Fibroblast of skin of left biceps (primary cell): Measurements from ENCODE around the gene LPIN3.
"Not testable (repeated sequence)": the region's sequence is repeated elsewhere in the genome, so short reads cannot be mapped to it uniquely, and the experiment has no call there.

Experiments
- DNase-seq, 2 experiments: peaks; one replicate each; pipeline ENCODE4 v3.0.0-alpha.2; 2013; ENCODE audit warnings: low read depth in 2 of 2

The LPIN3 gene

GRCh38 chr20:41340327-41341055 is at the start of gene LPIN3:
Gene LPIN3 (plus strand): TSS chr20:41340821. CDS start chr20:41345804, 4,983 bp downstream.
- peak; percentile 62 to 69 for DNase-seq

- DNase-seq = no peak
Measured at GRCh38 chr20:41293269-41294037, 47.2 kb upstream of the LPIN3 start.

GRCh38 chr20:41299899-41300298 is 40.7 kb upstream of the LPIN3 start:
- DNase-seq = no peak

- no peak for DNase-seq
Measured at GRCh38 chr20:41300383-41300782, 40.2 kb upstream of the LPIN3 start.

GRCh38 chr20:41300886-41301285 is 39.7 kb upstream of the LPIN3 start:
- DNase-seq = no peak

GRCh38 chr20:41304002-41304401 is 36.6 kb upstream of the LPIN3 start:
- no peak for DNase-seq

- no peak for DNase-seq
Measured at GRCh38 chr20:41304424-41305079, 36.1 kb upstream of the LPIN3 start.

GRCh38 chr20:41306061-41306727 is 34.4 kb upstream of the LPIN3 start:
- no peak for DNase-seq

- DNase-seq = no peak
Measured at GRCh38 chr20:41307021-41307420, 33.6 kb upstream of the LPIN3 start.

- DNase-seq = no peak
Measured at GRCh38 chr20:41308290-41308711, 32.3 kb upstream of the LPIN3 start.

GRCh38 chr20:41308726-41309413 is 31.8 kb upstream of the LPIN3 start:
- no peak for DNase-seq

GRCh38 chr20:41309817-41310216 is 30.8 kb upstream of the LPIN3 start:
- no peak for DNase-seq

GRCh38 chr20:41312009-41312408 is 28.6 kb upstream of the LPIN3 start:
- not testable (repeated sequence) for DNase-seq

- no peak for DNase-seq
Measured at GRCh38 chr20:41314386-41314785, 26.2 kb upstream of the LPIN3 start.

GRCh38 chr20:41316051-41316450 is 24.6 kb upstream of the LPIN3 start:
- no peak for DNase-seq

- DNase-seq = peak; percentile 66 to 67
Measured at GRCh38 chr20:41316602-41317545, 23.7 kb upstream of the LPIN3 start.

- peak; percentile 91 to 93 for DNase-seq
Measured at GRCh38 chr20:41317546-41318270, 22.9 kb upstream of the LPIN3 start, which contains the start of gene ZHX3. Gene ZHX3 (minus strand): TSS chr20:41317731. CDS start chr20:41204916, 112,815 bp downstream.

- DNase-seq = no peak
Measured at GRCh38 chr20:41318271-41318649, 22.4 kb upstream of the LPIN3 start.

GRCh38 chr20:41320441-41320840 is 20.2 kb upstream of the LPIN3 start:
- no peak for DNase-seq
